GM23338 (cell line): ENCODE results near the gene ENC1. TPM values are rescaled to one million over a fixed set of nuclear protein-coding genes. Genes with fewer than 3 reads are reported as not detected.

ENCODE experiments used
- ATAC-seq: fragments of 200-7000 bp; cut with Tn5 transposase; 3 replicates; pipeline ENCODE4 v1.9.1; 2020
- DNase-seq: peaks from one replicate; pipeline ENCODE4 v3.0.0-alpha.2; 2015; ENCODE audit warnings: low spot score
- H2AFZ ChIP-seq: fragments of 200-600 bp; sonication (generic); 2 replicates; pipeline ENCODE4 v1.8.0; 2016; ENCODE audit warnings: antibody characterized with exemption, mild to moderate bottlenecking, moderate library complexity
- H3F3A ChIP-seq: fragments of 200-600 bp; sonication (generic); replicated peaks from 2 replicates; pipeline ENCODE4 v1.8.0; 2017; ENCODE audit warnings: antibody characterized with exemption, mixed run types, low read depth
- H3K27ac ChIP-seq: fragments of 200-600 bp; sonication (generic); 2 replicates; pipeline ENCODE4 v1.6.1; 2016; ENCODE audit warnings: low read depth
- H3K27me3 ChIP-seq: fragments of 200-600 bp; sonication (generic); 2 replicates; pipeline ENCODE4 v1.8.0; 2016; ENCODE audit warnings: mild to moderate bottlenecking, mixed run types, moderate library complexity; ENCODE audit not compliant: insufficient read depth
- H3K36me3 ChIP-seq: fragments of 200-600 bp; sonication (generic); 2 replicates; pipeline ENCODE4 v1.8.0; 2016; ENCODE audit warnings: mild to moderate bottlenecking; ENCODE audit not compliant: insufficient read depth
- H3K4me1 ChIP-seq: fragments of 200-600 bp; sonication (generic); 2 replicates; pipeline ENCODE4 v1.8.0; 2016; ENCODE audit warnings: mild to moderate bottlenecking, moderate library complexity; ENCODE audit not compliant: insufficient read depth
- H3K4me2 ChIP-seq: fragments of 200-600 bp; sonication (generic); 2 replicates; pipeline ENCODE4 v1.7.1; 2017; ENCODE audit warnings: mixed run types
- H3K4me3 ChIP-seq: fragments of 200-600 bp; sonication (generic); 2 replicates; pipeline ENCODE4 v1.6.1; 2016; ENCODE audit warnings: mixed run types
- H3K79me2 ChIP-seq: fragments of 200-600 bp; sonication (generic); replicated peaks from 2 replicates; pipeline ENCODE4 v1.8.0; 2017; ENCODE audit warnings: mild to moderate bottlenecking; ENCODE audit not compliant: insufficient read depth
- H3K9me2 ChIP-seq: fragments of 200-600 bp; sonication (generic); 2 replicates; pipeline ENCODE4 v1.8.0; 2017; ENCODE audit not compliant: insufficient read depth
- H4K20me1 ChIP-seq: fragments of 200-600 bp; sonication (generic); replicated peaks from 2 replicates; pipeline ENCODE4 v1.8.0; 2017; ENCODE audit warnings: mild to moderate bottlenecking; ENCODE audit not compliant: insufficient read depth
- H3K27ac Mint-ChIP-seq: 2 replicates; pipeline ENCODE4 v1.8.0; 2020; ENCODE audit warnings: inconsistent platforms, mild to moderate bottlenecking, moderate library complexity, mixed read lengths
- H3K27me3 Mint-ChIP-seq: 3 replicates; pipeline ENCODE4 v1.8.0; 2022; ENCODE audit warnings: low read depth, mild to moderate bottlenecking, moderate library complexity, mixed read lengths, inconsistent platforms; ENCODE audit not compliant: insufficient read depth, poor library complexity
- H3K36me3 Mint-ChIP-seq: 3 replicates; pipeline ENCODE4 v1.8.0; 2021; ENCODE audit warnings: low read depth, mild to moderate bottlenecking, inconsistent platforms, moderate library complexity, mixed read lengths
- H3K4me1 Mint-ChIP-seq: 3 replicates; pipeline ENCODE4 v1.8.0; 2020; ENCODE audit warnings: mild to moderate bottlenecking, inconsistent platforms, mixed read lengths
- H3K4me3 Mint-ChIP-seq: 3 replicates; pipeline ENCODE4 v1.8.0; 2021; ENCODE audit warnings: moderate library complexity, mild to moderate bottlenecking, inconsistent platforms, mixed read lengths
- H3K9me3 Mint-ChIP-seq: 3 replicates; pipeline ENCODE4 v1.8.0; 2020; ENCODE audit warnings: moderate library complexity, mild to moderate bottlenecking, inconsistent platforms, mixed read lengths
- CREB1 ChIP-seq: fragments of 250-450 bp; sonication (Bioruptor Pico); IDR thresholded peaks from 2 replicates; pipeline ENCODE4 v1.5.0; 2020; ENCODE audit warnings: low read depth, mild to moderate bottlenecking, moderate library complexity
- CTCF ChIP-seq, 2 experiments: fragments of 200-600 bp in 1 of 2; sonication (generic) in 1 of 2; conservative IDR thresholded peaks; 2 replicates each; pipeline versions ENCODE4 v1.5.1 to v1.6.1; 2016 to 2017; ENCODE audit warnings: antibody characterized with exemption in 2 of 2, low read depth in 2 of 2, mild to moderate bottlenecking in 2 of 2, moderate library complexity in 1 of 2
- ETS1 ChIP-seq: IDR thresholded peaks from 2 replicates; pipeline ENCODE4 v1.6.1; 2016; ENCODE audit warnings: antibody characterized with exemption
- EZH2 ChIP-seq: fragments of 200-600 bp; sonication (generic); IDR thresholded peaks from one replicate; pipeline ENCODE4 v1.8.0; 2017; ENCODE audit warnings: antibody characterized with exemption, mild to moderate bottlenecking, low read depth; ENCODE audit not compliant: unreplicated experiment
- EZH2phosphoT487 ChIP-seq: fragments of 200-600 bp; sonication (generic); IDR thresholded peaks from one replicate; pipeline ENCODE4 v1.8.1; 2018; ENCODE audit warnings: antibody characterized with exemption; ENCODE audit not compliant: unreplicated experiment
- NANOG ChIP-seq: IDR thresholded peaks from 2 replicates; pipeline ENCODE4 v1.6.1; 2016; ENCODE audit warnings: antibody characterized with exemption, borderline replicate concordance
- POLR2AphosphoS5 ChIP-seq: IDR thresholded peaks from 2 replicates; pipeline ENCODE4 v1.6.1; 2016; ENCODE audit warnings: antibody characterized with exemption, low read depth
- STAT1 ChIP-seq: IDR thresholded peaks from one replicate; pipeline ENCODE4 v1.6.1; 2016; ENCODE audit warnings: antibody characterized with exemption; ENCODE audit not compliant: unreplicated experiment
- ZNF331 ChIP-seq: fragments of 250-450 bp; sonication (Bioruptor Pico); IDR thresholded peaks from 2 replicates; pipeline ENCODE4 v1.5.0; 2020; ENCODE audit warnings: low read depth, mild to moderate bottlenecking, moderate library complexity
- polyA plus RNA-seq: library from polyadenylated mRNA; unstranded; fragments of >200 nt; fragmentation: Nextera tagmentation; extraction: Ambion mirVana; gene quantifications from 2 replicates; pipeline ENCODE4 v1.2.1, GENCODE V29; 2016
- total RNA-seq: library from RNA; depleted of rRNA; stranded (reverse); fragments of >200 nt; shearing (Covaris generic); gene quantifications from 2 replicates; pipeline ENCODE4 v1.2.3, GENCODE V29; 2014
- TF ChIP-seq, protein P1 (sequence below): IDR thresholded peaks from one replicate; pipeline ENCODE4 v1.6.1; 2018; ENCODE audit warnings: antibody characterized with exemption; ENCODE audit not compliant: unreplicated experiment

ENC1 gene
- total and polyA plus RNA-seq, 2 experiments from 2014 or later: 8.2 to 27.9 TPM

DNA sequence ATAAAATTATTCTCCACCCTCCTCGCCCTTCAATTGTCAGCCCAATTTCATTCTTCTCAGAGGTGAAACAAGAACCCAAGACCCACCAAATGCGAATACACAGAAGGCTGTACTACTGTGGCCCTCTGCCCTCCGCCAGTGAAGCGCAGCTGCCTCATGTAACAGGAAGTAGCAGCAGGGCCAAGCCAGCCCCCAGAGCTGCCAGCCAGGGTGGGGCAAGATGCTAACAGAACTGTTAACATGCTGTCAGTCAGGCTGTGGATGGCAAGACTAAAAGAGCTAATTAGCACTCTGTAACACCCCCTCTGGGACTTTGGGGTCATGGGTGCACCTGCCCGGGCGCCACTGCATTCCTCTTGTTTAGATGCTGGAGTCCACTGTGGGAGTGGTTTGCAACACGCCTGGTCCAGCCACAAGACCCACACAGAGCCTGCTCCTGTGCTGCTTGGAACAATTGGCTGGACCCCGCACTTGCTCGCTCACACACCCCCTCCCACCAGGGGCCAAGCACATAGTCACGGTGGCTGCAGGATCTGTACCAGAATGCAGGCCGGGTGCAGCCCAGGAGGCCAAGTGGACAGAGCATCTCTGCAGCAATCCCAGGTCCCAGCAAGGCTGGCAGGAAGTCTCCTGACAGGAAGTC lies 30.0 kb upstream of the ENC1 start (continued):
- TF ChIP-seq CTCF (conservative IDR thresholded peaks at IDR 0.05; ENCODE audit: low read depth in 2 of 2) (no peak), ETS1 (no peak), POLR2AphosphoS5 (no peak)

- H3K27ac Mint-ChIP-seq: no peak overlapping the region
- TF ChIP-seq CTCF (conservative IDR thresholded peaks at IDR 0.05; ENCODE audit: low read depth in 2 of 2) (no peak), CREB1 (no peak), STAT1 (no peak), EZH2phosphoT487 (no peak), NANOG (no peak), EZH2 (no peak), ZNF331 (CRISPR knock-in tag) (no peak)
- TF ChIP-seq, protein P1, sequence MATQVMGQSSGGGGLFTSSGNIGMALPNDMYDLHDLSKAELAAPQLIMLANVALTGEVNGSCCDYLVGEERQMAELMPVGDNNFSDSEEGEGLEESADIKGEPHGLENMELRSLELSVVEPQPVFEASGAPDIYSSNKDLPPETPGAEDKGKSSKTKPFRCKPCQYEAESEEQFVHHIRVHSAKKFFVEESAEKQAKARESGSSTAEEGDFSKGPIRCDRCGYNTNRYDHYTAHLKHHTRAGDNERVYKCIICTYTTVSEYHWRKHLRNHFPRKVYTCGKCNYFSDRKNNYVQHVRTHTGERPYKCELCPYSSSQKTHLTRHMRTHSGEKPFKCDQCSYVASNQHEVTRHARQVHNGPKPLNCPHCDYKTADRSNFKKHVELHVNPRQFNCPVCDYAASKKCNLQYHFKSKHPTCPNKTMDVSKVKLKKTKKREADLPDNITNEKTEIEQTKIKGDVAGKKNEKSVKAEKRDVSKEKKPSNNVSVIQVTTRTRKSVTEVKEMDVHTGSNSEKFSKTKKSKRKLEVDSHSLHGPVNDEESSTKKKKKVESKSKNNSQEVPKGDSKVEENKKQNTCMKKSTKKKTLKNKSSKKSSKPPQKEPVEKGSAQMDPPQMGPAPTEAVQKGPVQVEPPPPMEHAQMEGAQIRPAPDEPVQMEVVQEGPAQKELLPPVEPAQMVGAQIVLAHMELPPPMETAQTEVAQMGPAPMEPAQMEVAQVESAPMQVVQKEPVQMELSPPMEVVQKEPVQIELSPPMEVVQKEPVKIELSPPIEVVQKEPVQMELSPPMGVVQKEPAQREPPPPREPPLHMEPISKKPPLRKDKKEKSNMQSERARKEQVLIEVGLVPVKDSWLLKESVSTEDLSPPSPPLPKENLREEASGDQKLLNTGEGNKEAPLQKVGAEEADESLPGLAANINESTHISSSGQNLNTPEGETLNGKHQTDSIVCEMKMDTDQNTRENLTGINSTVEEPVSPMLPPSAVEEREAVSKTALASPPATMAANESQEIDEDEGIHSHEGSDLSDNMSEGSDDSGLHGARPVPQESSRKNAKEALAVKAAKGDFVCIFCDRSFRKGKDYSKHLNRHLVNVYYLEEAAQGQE: no peak
Measured at GRCh38 chr5:74669821-74670220, 29.3 kb upstream of the ENC1 start.

More at GRCh38 chr5:74669821-74670220, 29.3 kb upstream of the ENC1 start:
- no peaks in the 10 kb centered on the region for H3K27me3 Mint-ChIP-seq
- no peak for DNase-seq
- Histone ChIP-seq H3K9me2 (no peaks in the 10 kb centered on the region), H3K4me3 (no peak overlapping the region), H3K79me2 (no peaks in the 10 kb centered on the region), H3K4me1 (no peaks in the 10 kb centered on the region), H2AFZ (no peak overlapping the region), H3K27me3 (no peaks in the 10 kb centered on the region), H4K20me1 (no peaks in the 10 kb centered on the region), H3K4me2 (no peak overlapping the region), H3K36me3 (no peaks in the 10 kb centered on the region), H3F3A (no peaks in the 10 kb centered on the region), H3K27ac (no peak overlapping the region)
- peaks cover 10% of the 10 kb centered on the region; the same call in 1 of the 3 replicates for H3K4me1 Mint-ChIP-seq
- peaks cover 4% of the 10 kb centered on the region; the same call in 1 of the 3 replicates for H3K36me3 Mint-ChIP-seq
- H3K4me3 Mint-ChIP-seq: no peak overlapping the region
- peaks cover 17% of the 10 kb centered on the region for H3K9me3 Mint-ChIP-seq
- no peak for ATAC-seq
